Stimulated activated CD8-positive, alpha-beta memory T cell treated with anti-CD3 and anti-CD28 coated beads, Interleukin-4, amount 100 ng/mL, for 1 hour (primary cell): Measurements from ENCODE around the gene TNFSF13.

ENCODE experiments used
- DNase-seq, 2 donors: peaks; one replicate each; pipeline ENCODE4 v3.0.0-alpha.2; 2020; ENCODE audit warnings: low read depth in 2 of 2, low spot score in 1 of 2

The TNFSF13 gene, protein sequence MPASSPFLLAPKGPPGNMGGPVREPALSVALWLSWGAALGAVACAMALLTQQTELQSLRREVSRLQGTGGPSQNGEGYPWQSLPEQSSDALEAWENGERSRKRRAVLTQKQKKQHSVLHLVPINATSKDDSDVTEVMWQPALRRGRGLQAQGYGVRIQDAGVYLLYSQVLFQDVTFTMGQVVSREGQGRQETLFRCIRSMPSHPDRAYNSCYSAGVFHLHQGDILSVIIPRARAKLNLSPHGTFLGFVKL

DNA sequence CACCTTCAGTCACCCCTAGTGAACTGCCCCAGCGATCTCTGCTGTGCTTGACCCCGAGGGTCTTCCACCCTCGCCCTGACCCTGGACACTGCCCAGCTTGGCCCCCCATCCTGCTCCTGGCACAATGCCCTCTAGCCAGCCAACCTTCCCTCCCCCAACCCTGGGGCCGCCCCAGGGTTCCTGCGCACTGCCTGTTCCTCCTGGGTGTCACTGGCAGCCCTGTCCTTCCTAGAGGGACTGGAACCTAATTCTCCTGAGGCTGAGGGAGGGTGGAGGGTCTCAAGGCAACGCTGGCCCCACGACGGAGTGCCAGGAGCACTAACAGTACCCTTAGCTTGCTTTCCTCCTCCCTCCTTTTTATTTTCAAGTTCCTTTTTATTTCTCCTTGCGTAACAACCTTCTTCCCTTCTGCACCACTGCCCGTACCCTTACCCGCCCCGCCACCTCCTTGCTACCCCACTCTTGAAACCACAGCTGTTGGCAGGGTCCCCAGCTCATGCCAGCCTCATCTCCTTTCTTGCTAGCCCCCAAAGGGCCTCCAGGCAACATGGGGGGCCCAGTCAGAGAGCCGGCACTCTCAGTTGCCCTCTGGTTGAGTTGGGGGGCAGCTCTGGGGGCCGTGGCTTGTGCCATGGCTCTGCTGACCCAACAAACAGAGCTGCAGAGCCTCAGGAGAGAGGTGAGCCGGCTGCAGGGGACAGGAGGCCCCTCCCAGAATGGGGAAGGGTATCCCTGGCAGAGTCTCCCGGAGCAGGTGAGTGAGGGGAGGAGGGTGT, at the start of gene TNFSF13:
TSS of gene TNFSF13 (plus strand) at position 207 of the 776 bp plus-strand sequence. CDS start at position 497, 290 bp downstream.
- DNase-seq, result no peak

DNA sequence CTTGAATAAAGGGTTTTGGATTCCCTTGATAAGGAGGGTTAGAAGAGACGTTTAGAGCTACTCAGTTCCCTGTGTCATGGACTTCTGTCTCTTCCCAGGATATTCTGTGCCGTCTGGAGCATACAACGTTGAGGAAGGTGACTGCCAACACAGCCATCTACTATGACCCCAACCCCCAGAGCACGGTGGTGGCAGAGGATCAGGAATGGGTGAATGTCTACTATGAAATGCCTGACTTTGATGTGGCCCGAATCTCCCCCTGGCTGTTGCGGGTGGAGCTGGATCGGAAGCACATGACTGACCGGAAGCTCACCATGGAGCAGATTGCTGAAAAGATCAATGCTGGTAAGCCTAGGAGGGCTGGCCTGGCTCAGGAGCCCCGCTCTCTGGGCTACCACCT, 49.7 kb upstream of the TNFSF13 start:
- no peak for DNase-seq

DNA sequence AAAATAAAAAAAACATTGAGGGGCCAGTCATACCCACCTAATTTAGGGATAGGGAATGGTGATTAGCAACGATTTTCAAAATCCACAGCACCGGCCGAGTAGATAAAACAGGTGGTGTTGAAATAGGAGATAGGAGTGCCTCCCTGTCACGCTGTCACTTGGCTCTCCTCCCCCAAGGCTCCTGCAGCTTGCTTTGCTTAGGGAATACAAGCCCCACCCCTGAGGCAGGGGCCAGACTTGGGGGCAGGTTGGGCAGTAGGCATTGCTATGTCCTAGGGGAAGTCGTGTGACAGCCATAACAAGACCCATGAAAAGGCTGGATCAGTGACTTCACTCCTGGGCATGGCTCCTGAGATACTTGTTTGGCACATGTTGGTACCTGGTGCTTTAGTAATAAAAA, 48.6 kb upstream of the TNFSF13 start:
- DNase-seq, result no peak

DNA sequence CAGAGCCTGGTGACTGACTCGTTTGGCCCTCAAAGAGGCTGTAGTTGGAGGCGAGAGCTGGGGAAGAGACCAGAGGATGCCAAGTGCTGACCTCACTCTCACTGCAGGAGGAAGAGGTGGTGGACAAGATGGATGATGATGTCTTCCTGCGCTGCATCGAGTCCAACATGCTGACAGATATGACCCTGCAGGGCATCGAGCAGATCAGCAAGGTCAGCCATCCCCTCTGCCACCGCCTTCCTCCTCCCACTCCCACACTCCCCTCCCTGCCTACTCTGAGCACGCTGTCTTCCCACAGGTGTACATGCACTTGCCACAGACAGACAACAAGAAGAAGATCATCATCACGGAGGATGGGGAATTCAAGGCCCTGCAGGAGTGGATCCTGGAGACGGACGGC, 47.4 kb upstream of the TNFSF13 start:
- no peak for DNase-seq

DNA sequence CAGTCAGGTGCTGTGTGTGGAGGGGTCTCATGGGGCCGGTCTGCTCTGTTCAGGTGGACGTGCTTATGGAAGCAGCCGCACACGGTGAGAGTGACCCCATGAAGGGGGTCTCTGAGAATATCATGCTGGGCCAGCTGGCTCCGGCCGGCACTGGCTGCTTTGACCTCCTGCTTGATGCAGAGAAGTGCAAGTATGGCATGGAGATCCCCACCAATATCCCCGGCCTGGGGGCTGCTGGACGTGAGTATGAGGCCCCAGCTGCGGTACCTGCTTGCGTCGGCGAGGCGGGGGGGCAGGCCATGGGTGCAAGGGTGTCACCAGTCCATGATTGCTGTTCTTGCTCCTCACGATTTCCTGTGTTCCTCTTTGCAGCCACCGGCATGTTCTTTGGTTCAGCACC, 46.4 kb upstream of the TNFSF13 start:
- no peak for DNase-seq

DNA sequence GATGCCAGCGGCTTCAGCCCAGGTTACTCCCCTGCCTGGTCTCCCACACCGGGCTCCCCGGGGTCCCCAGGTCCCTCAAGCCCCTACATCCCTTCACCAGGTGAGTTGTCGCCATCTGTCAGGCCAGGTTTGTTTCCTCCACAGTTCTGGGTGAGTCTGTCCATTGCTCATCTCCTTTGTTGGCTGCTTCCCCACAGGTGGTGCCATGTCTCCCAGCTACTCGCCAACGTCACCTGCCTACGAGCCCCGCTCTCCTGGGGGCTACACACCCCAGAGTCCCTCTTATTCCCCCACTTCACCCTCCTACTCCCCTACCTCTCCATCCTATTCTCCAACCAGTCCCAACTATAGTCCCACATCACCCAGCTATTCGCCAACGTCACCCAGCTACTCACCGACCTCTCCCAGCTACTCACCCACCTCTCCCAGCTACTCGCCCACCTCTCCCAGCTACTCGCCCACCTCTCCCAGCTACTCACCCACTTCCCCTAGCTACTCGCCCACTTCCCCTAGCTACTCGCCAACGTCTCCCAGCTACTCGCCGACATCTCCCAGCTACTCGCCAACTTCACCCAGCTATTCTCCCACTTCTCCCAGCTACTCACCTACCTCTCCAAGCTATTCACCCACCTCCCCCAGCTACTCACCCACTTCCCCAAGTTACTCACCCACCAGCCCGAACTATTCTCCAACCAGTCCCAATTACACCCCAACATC, 45.6 kb upstream of the TNFSF13 start:
- no peak for DNase-seq

DNA sequence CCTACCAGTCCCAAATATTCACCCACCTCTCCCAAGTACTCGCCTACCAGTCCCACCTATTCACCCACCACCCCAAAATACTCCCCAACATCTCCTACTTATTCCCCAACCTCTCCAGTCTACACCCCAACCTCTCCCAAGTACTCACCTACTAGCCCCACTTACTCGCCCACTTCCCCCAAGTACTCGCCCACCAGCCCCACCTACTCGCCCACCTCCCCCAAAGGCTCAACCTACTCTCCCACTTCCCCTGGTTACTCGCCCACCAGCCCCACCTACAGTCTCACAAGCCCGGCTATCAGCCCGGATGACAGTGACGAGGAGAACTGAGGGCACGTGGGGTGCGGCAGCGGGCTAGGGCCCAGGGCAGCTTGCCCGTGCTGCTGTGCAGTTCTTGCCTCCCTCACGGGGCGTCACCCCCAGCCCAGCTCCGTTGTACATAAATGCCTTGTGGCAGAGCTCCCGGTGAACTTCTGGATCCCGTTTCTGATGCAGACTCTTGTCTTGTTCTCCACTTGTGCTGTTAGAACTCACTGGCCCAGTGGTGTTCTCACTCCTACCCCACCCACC, 44.6 kb upstream of the TNFSF13 start:
- no peak for DNase-seq

DNA sequence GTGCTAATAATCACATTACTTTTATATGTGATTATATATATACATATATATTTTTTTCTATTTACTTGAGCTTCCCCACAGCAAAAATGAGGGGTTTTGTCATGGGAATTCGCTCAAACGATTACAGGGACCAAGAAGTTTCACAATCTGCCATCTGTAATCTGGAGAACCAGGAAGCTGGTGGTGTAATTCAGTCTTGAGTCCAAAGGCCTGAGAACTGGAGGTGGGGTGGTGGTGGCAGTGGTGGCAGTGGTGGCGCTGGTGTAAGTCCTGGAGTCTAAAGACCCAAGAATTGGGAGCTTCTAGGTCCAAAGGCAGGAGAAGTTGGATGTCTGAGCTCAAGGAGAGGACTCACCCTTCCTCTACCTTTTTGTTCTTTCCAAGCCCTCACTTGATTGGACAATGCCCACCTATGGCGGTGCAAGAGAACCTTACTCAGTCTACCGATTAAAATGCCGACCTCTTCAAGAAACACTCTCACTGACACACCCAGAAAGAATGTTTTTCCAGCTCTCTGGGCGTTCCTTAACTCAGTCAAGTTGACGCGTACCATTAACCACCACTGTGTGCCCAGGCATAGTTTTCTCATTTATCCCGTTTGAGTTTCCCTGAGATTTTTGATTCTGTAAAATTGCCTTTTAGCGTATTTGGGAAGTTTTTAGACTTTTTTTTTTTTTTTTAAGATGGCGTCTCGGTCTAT, 42.5 kb upstream of the TNFSF13 start:
- no peak for DNase-seq

DNA sequence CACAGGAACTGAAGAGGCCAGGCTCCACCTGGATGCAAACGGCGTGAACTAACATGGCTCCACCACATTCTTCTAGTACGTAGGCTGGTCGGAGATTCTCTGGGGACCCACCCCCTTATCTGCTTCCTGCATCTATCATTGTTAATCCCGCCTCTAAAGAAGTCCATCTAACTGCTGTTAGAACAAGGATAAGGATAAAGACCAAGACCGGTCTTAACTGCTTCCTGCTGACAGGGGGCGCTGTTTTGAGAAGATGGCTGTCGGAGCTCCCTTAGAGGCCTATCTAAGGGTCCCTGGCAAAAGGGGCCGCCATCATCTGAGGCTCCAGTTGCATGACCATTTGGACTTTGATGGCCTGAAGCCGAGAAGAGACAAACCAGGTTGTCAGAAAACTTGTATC, 35.5 kb upstream of the TNFSF13 start:
- peak; percentile 13 to 15 for DNase-seq

DNA sequence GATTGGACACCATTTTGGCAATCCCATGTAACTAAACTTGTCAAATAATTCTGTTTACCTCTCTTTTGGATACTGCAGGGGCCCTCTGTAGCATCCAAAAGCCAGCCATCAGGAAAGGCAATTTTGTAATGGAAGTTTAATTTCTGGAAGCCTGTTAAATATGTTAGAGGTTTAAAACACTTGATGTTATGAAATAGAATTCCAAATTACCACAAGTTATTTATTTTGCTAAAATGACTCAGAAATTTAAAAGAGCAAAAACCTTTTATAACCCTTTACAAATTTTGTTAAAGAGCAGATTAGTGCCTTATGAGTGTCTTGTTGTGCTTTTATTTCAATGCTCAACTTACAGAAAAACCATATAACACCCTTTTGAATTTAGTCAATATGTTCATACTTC, 29.7 kb upstream of the TNFSF13 start:
- no peak for DNase-seq

DNA sequence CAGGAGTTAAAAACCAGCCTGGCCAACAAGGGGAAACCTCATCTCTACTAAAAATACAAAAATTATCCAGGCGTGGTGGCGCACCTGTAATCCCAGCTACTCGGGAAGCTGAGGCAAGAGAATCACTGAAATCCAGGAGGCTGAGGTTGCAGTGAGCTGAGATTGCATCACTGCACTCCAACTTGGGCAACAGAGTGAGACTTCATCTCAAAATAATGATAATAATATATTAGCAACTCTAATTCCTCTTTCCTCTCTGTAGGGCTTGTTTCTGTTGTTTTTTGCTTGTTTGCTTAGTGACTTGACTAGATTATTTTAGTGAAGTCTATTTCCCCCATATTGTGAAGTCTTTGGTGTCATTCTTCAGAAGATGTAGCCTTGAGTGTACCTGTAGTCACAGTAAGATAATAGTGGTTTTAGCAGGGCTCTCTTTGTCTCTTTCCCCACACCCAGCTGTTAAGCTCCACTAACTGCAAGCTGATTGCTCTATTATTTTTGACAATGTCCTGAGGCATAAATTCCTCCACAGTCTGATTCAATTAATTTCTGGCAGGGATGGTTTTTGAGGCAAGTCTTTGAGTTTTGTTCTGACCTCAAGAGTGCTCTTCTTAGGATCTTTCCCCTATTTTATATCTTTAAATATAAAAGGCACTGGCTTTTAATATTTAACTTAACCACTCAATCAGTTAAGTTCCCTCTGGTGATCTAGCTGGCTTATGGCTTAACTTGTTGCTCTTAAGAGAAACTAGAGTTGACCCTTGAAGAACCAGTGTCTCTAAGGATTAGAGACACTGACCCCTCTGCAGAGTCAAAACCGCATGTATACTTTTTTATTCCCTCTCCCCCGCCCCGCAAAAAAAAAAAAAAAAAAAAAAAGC, 28.3 kb upstream of the TNFSF13 start:
- DNase-seq, result no peak

DNA sequence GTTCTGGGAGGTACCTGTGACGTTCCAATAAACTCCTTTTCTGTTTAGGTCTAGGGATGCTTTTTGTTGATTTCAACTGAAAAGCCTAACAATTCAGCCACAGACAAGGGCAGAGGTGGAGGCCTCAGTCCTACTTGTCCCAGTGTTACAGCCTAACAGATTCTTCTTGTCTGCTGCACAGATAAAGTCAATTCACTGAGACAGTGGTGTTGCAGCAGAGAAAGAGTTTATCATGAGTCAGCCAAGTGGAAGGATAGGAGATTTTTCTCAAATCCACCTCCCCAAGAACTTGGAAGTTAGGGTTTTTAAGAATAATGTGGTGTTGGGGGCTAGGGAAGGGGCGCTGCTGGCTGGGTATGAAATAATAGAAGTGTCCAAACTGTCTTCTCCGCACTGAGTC, 20.5 kb upstream of the TNFSF13 start:
- DNase-seq, result no peak

DNA sequence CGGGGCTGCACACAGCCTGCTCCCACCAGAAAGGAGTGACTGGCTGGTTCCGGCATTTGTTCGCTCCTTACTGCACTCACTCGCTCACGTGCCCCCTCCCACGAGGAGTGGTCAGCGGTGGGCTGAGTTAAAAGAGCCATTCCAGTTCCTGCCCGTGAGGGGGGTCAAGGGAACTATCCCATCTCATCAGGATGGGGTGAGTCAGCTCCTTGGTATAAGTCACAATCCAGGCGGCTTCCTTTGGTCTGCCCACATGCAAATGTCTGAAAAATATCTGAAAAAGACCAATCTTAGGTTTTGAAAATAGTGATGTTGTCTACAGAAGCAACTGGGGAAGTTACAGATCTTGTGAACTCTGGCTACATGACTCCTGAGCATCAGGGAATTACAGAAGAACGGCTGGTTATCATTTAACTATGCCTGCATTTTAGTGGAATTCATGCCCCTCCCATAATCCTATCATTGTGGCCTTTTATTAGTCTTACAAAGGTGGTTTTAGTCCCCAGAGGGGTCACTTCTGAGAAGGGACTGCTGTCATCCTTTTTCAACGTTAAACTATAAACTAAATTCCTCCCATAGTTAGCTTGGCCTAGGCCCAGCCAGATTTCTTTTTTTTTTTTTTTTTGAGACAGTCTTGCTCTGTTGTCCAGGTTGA, 19.5 kb upstream of the TNFSF13 start:
- DNase-seq, result no peak

DNA sequence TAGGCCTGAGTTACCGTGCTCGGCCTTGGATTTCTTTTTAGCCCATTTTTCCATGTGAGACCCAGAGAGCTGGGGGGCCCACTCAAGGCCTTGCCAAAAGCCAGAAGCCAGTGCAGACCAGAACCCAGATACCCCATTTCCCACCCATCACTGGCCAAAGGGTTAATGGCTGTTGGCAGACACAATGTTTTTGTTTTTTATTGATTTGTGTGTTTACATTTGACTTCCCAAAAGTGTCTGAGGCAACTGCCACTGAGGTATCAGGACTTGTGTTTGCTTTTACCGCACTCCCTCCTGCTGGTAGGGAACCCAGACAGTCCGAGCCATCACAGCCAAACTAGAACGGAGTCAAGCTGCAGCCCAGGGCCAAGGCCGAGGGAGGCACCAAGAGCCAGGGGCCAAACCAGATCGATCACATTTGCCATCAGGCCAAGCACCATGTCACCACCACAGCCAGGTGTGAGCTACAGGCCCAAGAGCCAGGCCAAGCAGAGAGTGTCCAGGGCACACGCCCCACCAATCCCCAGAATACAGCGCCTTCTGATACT, 17.4 kb upstream of the TNFSF13 start:
- no peak for DNase-seq

DNA sequence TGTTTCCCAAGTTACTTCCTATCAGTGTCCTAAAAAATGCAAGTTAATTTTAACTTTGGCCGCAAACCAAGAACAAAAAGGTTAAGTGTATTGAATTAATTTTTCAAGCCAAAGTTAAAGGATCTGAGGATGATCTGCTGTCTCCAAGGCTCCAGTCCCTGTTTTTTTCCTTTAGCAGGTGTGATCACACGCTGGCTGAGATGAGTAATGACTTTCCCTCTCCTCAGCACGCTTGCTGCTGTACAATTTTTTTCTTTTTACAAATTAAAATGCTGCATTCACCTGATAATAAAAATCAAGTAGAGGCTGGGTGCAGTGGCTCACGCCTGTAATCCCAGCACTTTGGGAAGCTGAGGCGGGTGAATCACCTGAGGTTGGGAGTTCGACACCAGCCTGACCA, 13.6 kb upstream of the TNFSF13 start:
- DNase-seq, result no peak

DNA sequence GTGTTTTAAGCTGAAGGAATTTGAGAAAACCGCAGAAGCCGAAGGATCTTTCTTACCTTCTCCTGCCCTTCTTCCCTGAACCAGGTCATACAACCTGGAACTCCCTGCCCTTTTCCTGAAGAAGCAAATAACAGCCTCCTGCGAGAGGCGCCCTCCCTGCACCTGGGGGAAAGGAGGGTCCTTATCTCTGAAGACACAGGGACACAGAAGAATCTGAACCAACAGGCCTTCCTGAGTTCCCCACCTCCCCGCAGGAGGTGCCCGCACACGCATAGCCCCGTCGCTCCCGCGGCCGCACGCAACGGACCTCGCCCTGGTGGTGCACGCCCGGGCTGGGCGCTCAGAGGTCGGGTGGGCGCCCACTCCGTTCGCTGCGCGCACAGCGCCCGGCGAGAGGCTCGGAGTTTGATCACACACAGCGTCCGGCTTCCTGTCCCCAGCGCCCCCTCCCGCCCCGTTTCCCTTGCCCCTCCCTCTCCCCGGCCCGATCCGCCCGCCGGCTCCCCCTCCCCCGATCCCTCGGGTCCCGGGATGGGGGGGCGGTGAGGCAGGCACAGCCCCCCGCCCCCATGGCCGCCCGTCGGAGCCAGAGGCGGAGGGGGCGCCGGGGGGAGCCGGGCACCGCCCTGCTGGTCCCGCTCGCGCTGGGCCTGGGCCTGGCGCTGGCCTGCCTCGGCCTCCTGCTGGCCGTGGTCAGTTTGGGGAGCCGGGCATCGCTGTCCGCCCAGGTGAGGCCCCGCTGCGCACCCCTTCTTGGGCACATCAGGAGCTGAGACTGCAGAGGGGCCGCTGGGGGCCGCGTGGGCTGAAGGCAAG, 9.8 kb upstream of the TNFSF13 start, which contains the start of gene TNFSF12:
TSS of gene TNFSF12 (plus strand) at position 474 of the 816 bp plus-strand sequence. CDS start at position 570, 96 bp downstream.
- no peak for DNase-seq

DNA sequence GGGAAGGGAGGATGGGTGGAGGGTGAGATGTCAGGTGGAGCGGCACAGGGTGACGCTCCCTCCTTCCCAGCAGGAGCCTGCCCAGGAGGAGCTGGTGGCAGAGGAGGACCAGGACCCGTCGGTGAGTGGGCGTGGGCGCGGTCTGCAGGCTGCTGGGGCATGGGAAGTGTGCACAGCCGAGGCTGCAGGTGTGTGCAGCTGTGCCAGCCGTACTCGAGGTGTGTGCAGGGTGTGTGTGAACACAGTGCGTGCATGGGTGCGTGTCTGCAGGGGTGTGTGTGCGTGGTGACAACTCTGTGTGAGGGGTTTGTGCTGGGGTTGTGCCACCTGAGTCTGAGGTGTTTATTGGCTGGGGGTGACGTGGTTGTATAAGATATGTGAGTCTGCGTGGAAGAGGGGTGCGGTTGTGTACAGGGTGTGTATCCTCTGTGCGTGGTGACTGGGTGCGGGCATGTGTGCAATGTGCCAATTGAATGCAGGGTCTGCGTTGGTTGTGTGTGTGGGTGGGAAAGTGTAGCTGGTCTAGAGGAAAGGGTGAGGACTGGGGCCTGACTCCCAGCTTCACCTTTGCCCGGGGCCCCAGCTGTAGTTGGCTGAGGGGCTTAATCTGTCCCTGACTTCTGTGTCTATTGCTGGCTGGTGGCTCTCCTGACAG, 9.0 kb upstream of the TNFSF13 start:
- no peak for DNase-seq

DNA sequence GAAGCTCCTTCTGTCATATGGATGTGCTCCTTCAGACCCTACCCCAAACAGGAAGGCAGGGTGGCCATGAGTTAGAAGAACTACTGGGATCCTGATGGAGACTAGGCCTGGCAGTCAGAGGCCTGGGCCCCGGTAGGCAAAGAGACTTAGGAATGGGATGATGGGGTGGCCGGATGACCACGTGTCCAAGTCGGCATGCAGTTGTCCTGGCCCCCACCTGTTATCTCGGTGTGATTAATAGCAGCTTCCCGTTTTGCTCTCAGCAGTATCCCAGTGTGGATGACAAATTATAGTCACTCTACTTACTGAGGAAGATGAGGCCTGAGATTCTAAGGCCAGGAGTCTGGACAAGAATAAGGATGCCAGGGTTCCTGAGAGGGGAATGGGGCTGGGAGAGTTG, 8.2 kb upstream of the TNFSF13 start:
- DNase-seq, result no peak
